ENCODE data around the gene PRDX3. TPM values are rescaled to one million over a fixed set of nuclear protein-coding genes. Genes with fewer than 3 reads are reported as not detected.
A peak's percentile ranks its signal among the peaks of the same experiment; 100 is the strongest.

The PRDX3 gene
- total and polyA plus RNA-seq, 2 of the 4 experiments (the other 2 are of a cell fraction) = 169 to 187 TPM

DNA sequence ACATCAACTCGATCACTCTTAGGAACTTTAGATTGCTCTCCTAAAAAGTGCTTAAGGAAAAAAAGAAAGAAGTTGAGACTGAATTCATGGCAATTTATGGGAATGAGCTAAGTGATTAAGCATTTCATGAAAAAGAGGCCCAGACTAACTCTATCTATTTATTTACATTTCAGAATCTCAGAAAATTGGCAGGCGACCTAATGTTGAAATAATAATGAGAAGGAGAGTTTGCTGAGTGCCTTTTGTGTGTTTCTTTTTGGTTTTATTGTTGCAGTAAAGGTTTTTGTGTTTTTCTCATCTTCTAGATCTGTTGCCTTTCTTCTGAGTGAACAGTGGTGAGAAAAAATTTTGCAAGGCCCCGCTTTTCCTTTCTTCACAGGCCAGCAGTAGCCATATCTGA lies 32.6 kb upstream of the PRDX3 start:
- Histone ChIP-seq H2BK20ac (ENCODE audit: low read depth, low read length) (no peak overlapping the region), H3K27ac (ENCODE audit: insufficient read depth, low read length) (peak overlapping the region; percentile 94), H3K14ac (replicated peaks; ENCODE audit: low read depth, low read length) (peak overlapping the region; percentile 86; the same call in 1 of the 2 replicates), H3K4me2 (ENCODE audit: low read depth, low read length) (peak overlapping the region; percentile 66), H2BK120ac (ENCODE audit: low read depth, low read length) (peak overlapping the region; percentile 89), H3K18ac (ENCODE audit: low read depth, low read length) (peak overlapping the region; percentile 85), H3K56ac (ENCODE audit: extremely low read depth, insufficient read depth, low read length) (peak overlapping the region; percentile 60; the same call in 1 of the 2 replicates), H3K4me3 (ENCODE audit: insufficient read depth, low read depth, low read length) (no peak overlapping the region), H3K9ac (ENCODE audit: low read depth, low read length) (peak overlapping the region; percentile 79; the same call in 1 of the 2 replicates), H2AFZ (replicated peaks; ENCODE audit: low read length, poor library complexity) (no peak overlapping the region), H2BK15ac (ENCODE audit: low read depth, low read length) (peak overlapping the region; percentile 65; the same call in 1 of the 3 replicates), H4K5ac (ENCODE audit: low read depth, low read length) (peak overlapping the region; percentile 93; the same call in 1 of the 2 replicates), H4K8ac (ENCODE audit: low read depth in 2 of 2, low read length in 2 of 2) (peak overlapping the region; percentile 52 to 74; a peak in 3 of 4 replicates), H3K79me1 (ENCODE audit: low read depth in 1 of 2, low read length in 2 of 2) (peaks cover 16 to 63% of the 10 kb centered on the region in 2 experiments), H3K4me1 (ENCODE audit: control insufficient read depth, insufficient read depth, low read length) (peaks cover 14% of the 10 kb centered on the region), H4K20me1 (ENCODE audit: insufficient read depth, low read length) (peaks cover 32% of the 10 kb centered on the region), H4K91ac (ENCODE audit: insufficient read depth, low read depth, low read length) (peak overlapping the region; percentile 85), H2AK5ac (ENCODE audit: low read depth, low read length) (peak overlapping the region; percentile 81; the same call in 1 of the 2 replicates), H2BK5ac (ENCODE audit: low read depth, low read length, poor library complexity, severe bottlenecking) (peak overlapping the region; percentile 82), H2AK9ac (replicated peaks; ENCODE audit: low read depth, low read length, poor library complexity) (no peak overlapping the region), H3K9me1 (ENCODE audit: insufficient read depth, low read length) (peaks cover 6% of the 10 kb centered on the region), H3K23ac (ENCODE audit: low read depth, low read length) (peak overlapping the region; percentile 92; the same call in 1 of the 2 replicates), H3K9me3 (ENCODE audit: control insufficient read depth, insufficient read depth, low read length) (no peaks in the 10 kb centered on the region), H3K27me3 (ENCODE audit: control insufficient read depth, insufficient read depth, low read length) (no peaks in the 10 kb centered on the region), H3K36me3 (ENCODE audit: control insufficient read depth, insufficient read depth, low read length) (peaks cover 20% of the 10 kb centered on the region), H3K4ac (ENCODE audit: low read depth, low read length) (peak overlapping the region; percentile 80; the same call in 1 of the 2 replicates)
- in situ Hi-C loops (cut with MboI; ENCODE audit: low sequenced_read_pairs) = no loop called here
- WGBS, 2 experiments (ENCODE audit: extremely low coverage in 2 of 2, insufficient read length in 1 of 2) = no CpG with 5 or more reads among the region's 3 CpGs
- dilution Hi-C loops (cut with HindIII; ENCODE audit: low sequenced_read_pairs, unreplicated experiment) = no loop called here
- ATAC-seq (ENCODE audit: low read depth) (no peak), DNase-seq (peak; percentile 90)
- ChIA-PET POLR2A (ENCODE audit: unreplicated experiment) (interaction anchor here (0.6 kb wide), 1 partner anchor 40 kb away, joined by 3 read pairs; no protein-coding TSS in a partner anchor), CTCF (no interaction called here)
- no TSS peak for BruUV-seq (replicated peaks)
- intact Hi-C loops (cut with micrococcal nuclease) = no loop called here
- TF ChIP-seq POLR2A (IDR thresholded peaks at IDR 0.05; ENCODE audit: low read depth, low read length) (no peak), RCOR1 (IDR thresholded peaks at IDR 0.05; ENCODE audit: insufficient replicate concordance, low read length) (no peak), RAD21 (IDR thresholded peaks at IDR 0.05; ENCODE audit: low read length) (no peak), MAFK (IDR thresholded peaks at IDR 0.05; ENCODE audit: low read depth, low read length) (no peak), BHLHE40 (IDR thresholded peaks at IDR 0.05; ENCODE audit: low read depth, low read length) (0 out of 2 replicates have a peak, but pooled peaks have one; percentile 53), CEBPB (IDR thresholded peaks at IDR 0.05; ENCODE audit: low read depth, low read length) (peak; percentile 53; the same call in 1 of the 2 replicates), MXI1 (IDR thresholded peaks at IDR 0.05; ENCODE audit: borderline replicate concordance, low read depth, low read length) (no peak), FOS (IDR thresholded peaks at IDR 0.05; ENCODE audit: low read depth, low read length) (no peak), SMC3 (IDR thresholded peaks at IDR 0.05; ENCODE audit: low read depth, low read length) (no peak), CHD1 (IDR thresholded peaks at IDR 0.05; ENCODE audit: low read depth, low read length) (no peak), RFX5 (IDR thresholded peaks at IDR 0.05; ENCODE audit: low read depth, low read length) (no peak), MAZ (IDR thresholded peaks at IDR 0.05; ENCODE audit: borderline replicate concordance, low read depth, low read length) (no peak), NFE2L2 (IDR thresholded peaks at IDR 0.05; ENCODE audit: low read depth, low read length) (no peak)
